Panc1 (cell line): ENCODE results near the gene ATP7B.

Experiments used
- CTCF ChIP-seq: fragments of 450-650 bp; IDR thresholded peaks from 2 replicates; pipeline ENCODE4 v1.5.1; 2017; ENCODE audit warnings: mild to moderate bottlenecking
- POLR2AphosphoS5 ChIP-seq: IDR thresholded peaks from 2 replicates; pipeline ENCODE4 v1.6.1; 2012; ENCODE audit warnings: mild to moderate bottlenecking, low read depth, low read length, moderate library complexity
- TCF7L2 ChIP-seq: IDR thresholded peaks from 2 replicates; pipeline ENCODE4 v1.6.1; 2011; ENCODE audit warnings: mild to moderate bottlenecking, low read depth, low read length, inconsistent platforms
- TF ChIP-seq, protein P1 (sequence below), 2 experiments: IDR thresholded peaks; 2 replicates each; pipeline ENCODE4 v1.6.1; 2011 to 2012; ENCODE audit warnings: low read depth in 2 of 2, control low read depth in 1 of 2, low read length in 1 of 2, mild to moderate bottlenecking in 1 of 2, moderate library complexity in 1 of 2; ENCODE audit not compliant: insufficient read depth in 1 of 2

DNA sequence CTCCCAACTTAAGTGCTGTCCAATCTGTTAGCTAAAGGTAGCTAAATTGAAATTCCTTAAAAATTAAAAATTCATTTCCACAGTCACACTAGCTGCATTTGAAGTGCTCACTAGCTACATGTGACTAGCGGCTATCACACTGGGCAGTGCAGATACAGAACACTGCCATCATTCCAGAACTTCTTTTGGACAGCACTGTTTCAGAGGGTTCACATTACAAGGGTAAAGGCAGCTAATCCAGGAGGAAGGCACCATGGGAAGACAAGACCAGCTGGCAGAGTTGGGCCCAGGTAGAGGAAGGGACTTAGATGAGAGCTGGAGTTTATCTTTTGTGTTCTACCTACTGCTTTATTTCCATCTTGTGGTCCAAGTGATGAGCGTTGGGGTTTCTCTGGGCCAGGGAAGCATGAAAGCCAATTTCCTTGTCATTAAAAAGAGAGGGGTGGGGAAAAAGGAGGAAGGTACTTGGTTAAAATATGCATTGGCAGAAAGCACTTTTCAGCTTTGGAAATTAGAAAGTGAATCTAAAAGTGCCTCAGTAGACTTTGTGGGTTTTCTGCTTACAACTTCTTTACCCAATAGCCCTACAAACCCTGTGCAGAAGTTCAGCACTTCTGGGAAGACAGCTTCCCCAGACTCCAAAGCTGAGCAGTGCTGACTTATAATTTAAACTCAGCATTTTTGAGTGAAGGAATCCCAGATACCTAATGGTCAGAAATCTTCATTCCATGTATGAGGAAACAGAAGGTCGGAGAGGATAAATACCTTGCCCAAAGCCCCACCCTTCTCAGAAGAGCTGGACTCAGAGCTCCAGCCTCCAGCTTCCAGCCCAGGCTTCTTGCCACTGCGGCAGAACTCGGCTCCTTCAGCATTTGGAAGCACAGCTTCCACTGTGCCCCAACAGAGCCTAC lies 49.5 kb downstream of the ATP7B start:
- TF ChIP-seq CTCF (no peak), TCF7L2 (no peak), POLR2AphosphoS5 (no peak)
- TF ChIP-seq, protein P1, sequence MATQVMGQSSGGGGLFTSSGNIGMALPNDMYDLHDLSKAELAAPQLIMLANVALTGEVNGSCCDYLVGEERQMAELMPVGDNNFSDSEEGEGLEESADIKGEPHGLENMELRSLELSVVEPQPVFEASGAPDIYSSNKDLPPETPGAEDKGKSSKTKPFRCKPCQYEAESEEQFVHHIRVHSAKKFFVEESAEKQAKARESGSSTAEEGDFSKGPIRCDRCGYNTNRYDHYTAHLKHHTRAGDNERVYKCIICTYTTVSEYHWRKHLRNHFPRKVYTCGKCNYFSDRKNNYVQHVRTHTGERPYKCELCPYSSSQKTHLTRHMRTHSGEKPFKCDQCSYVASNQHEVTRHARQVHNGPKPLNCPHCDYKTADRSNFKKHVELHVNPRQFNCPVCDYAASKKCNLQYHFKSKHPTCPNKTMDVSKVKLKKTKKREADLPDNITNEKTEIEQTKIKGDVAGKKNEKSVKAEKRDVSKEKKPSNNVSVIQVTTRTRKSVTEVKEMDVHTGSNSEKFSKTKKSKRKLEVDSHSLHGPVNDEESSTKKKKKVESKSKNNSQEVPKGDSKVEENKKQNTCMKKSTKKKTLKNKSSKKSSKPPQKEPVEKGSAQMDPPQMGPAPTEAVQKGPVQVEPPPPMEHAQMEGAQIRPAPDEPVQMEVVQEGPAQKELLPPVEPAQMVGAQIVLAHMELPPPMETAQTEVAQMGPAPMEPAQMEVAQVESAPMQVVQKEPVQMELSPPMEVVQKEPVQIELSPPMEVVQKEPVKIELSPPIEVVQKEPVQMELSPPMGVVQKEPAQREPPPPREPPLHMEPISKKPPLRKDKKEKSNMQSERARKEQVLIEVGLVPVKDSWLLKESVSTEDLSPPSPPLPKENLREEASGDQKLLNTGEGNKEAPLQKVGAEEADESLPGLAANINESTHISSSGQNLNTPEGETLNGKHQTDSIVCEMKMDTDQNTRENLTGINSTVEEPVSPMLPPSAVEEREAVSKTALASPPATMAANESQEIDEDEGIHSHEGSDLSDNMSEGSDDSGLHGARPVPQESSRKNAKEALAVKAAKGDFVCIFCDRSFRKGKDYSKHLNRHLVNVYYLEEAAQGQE (IDR thresholded peaks at IDR 0.05; ENCODE audit: insufficient read depth in 1 of 2, low read depth in 2 of 2, low read length in 1 of 2), result no peak
